A549 (cell line): ENCODE measurements around the gene UVRAG. TPM values are rescaled to one million over a fixed set of nuclear protein-coding genes. Genes with fewer than 3 reads are reported as not detected.

ENCODE experiments used
- ATAC-seq, 2 experiments: fragments of 200-7000 bp in 1 of 2; fragments of >200 bp in 1 of 2; cut with Nextera tagmentation in 1 of 2; cut with Tn5 transposase in 1 of 2; 3 replicates each; pipeline versions ENCODE4 v1.8.0 to v1.9.1; 2018 to 2020; ENCODE audit warnings: mild to moderate bottlenecking in 1 of 2, moderate library complexity in 1 of 2
- CTCF ChIA-PET: fragments of 300-600 bp; sonication (Branson Sonifier 250); formaldehyde crosslinking; extraction: SDS; loops from one replicate; lab custom pipeline; 2021; ENCODE audit warnings: antibody characterized with exemption, inconsistent platforms; lab: Yijun Ruan, JAX
- POLR2A ChIA-PET: fragments of 350-600 bp; formaldehyde crosslinking; extraction: SDS; loops from one replicate; lab custom pipeline; 2021; ENCODE audit warnings: antibody characterized with exemption, inconsistent platforms; lab: Yijun Ruan, JAX
- DNase-seq, 2 experiments: peaks; one replicate each; pipeline versions ENCODE4 v3.0.0 to v3.0.0-alpha.2; 2011 to 2016; ENCODE audit warnings: low read depth in 1 of 2, low spot score in 1 of 2
- FAIRE-seq: peaks from 2 replicates; lab custom pipeline; 2011; peaks lifted over from hg19 to GRCh38; lab: Jason Lieb, UNC
- H3K27ac ChIP-seq, 2 experiments: fragments of >200 bp; sonication (Bioruptor Twin); formaldehyde crosslinking; 3 replicates each; pipeline ENCODE4 v1.5.1; 2016 to 2017
- H3K4me1 ChIP-seq: fragments of >200 bp; sonication (Bioruptor Twin); formaldehyde crosslinking; 3 replicates; pipeline ENCODE4 v1.6.1; 2016
- H3K4me2 ChIP-seq: fragments of >200 bp; sonication (Bioruptor Twin); formaldehyde crosslinking; 3 replicates; pipeline ENCODE4 v1.6.1; 2016
- H3K4me3 ChIP-seq: fragments of >200 bp; sonication (Bioruptor Twin); formaldehyde crosslinking; 3 replicates; pipeline ENCODE4 v1.5.1; 2016
- H3K9me3 ChIP-seq: fragments of >200 bp; sonication (Bioruptor Twin); formaldehyde crosslinking; 3 replicates; pipeline ENCODE4 v1.6.1; 2016
- ATOH8 ChIP-seq: fragments of 250-450 bp; sonication (Bioruptor Pico); IDR thresholded peaks from 2 replicates; pipeline ENCODE4 v1.5.0; 2020; ENCODE audit warnings: low read depth, mild to moderate bottlenecking, moderate library complexity
- BCL3 ChIP-seq: fragments of >200 bp; sonication (Bioruptor Twin); formaldehyde crosslinking; IDR thresholded peaks from 3 replicates; pipeline ENCODE4 v1.6.1; 2016
- BHLHE40 ChIP-seq: IDR thresholded peaks from 2 replicates; pipeline ENCODE4 v1.6.1; 2012; ENCODE audit warnings: low read depth, low read length, inconsistent platforms
- CEBPB ChIP-seq, 2 experiments: fragments of >200 bp in 1 of 2; sonication (Bioruptor Twin) in 1 of 2; formaldehyde crosslinking in 1 of 2; IDR thresholded peaks; 2 replicates each; pipeline ENCODE4 v1.6.1; 2012 to 2016
- CTCF ChIP-seq: fragments of >200 bp; sonication (Bioruptor Twin); formaldehyde crosslinking; IDR thresholded peaks from 3 replicates; pipeline ENCODE4 v1.5.1; 2016
- EHMT2 ChIP-seq: fragments of 200-600 bp; sonication (generic); IDR thresholded peaks from 2 replicates; pipeline ENCODE4 v1.6.1; 2016; ENCODE audit warnings: antibody characterized with exemption, low read depth, mild to moderate bottlenecking, moderate library complexity
- EP300 ChIP-seq, 2 experiments: fragments of >200 bp; sonication (Bioruptor Twin); formaldehyde crosslinking; IDR thresholded peaks; 2 replicates in 1 of 2; 3 replicates in 1 of 2; pipeline ENCODE4 v1.6.1; 2016 to 2017
- FOSB ChIP-seq: fragments of 250-450 bp; sonication (Bioruptor Pico); IDR thresholded peaks from 2 replicates; pipeline ENCODE4 v1.5.0; 2020; ENCODE audit warnings: mild to moderate bottlenecking, moderate library complexity
- FOXS1 ChIP-seq: fragments of 250-450 bp; sonication (Bioruptor Pico); IDR thresholded peaks from 2 replicates; pipeline ENCODE4 v1.5.0; 2020; ENCODE audit warnings: mild to moderate bottlenecking, moderate library complexity
- HES2 ChIP-seq: fragments of >200 bp; sonication (Bioruptor Twin); formaldehyde crosslinking; IDR thresholded peaks from 2 replicates; pipeline ENCODE4 v1.6.1; 2016
- HOXB13 ChIP-seq: fragments of 250-450 bp; sonication (Bioruptor Pico); IDR thresholded peaks from 2 replicates; pipeline ENCODE4 v1.5.0; 2020; ENCODE audit warnings: low read depth, mild to moderate bottlenecking, moderate library complexity
- HOXB5 ChIP-seq: fragments of 250-450 bp; sonication (Bioruptor Pico); IDR thresholded peaks from 2 replicates; pipeline ENCODE4 v1.5.0; 2020; ENCODE audit warnings: mild to moderate bottlenecking, moderate library complexity
- JUN ChIP-seq, 2 experiments: fragments of >200 bp; sonication (Bioruptor Twin); formaldehyde crosslinking; IDR thresholded peaks; 2 replicates in 1 of 2; 3 replicates in 1 of 2; pipeline ENCODE4 v1.6.1; 2016 to 2017
- MAFK ChIP-seq: fragments of 450-650 bp; IDR thresholded peaks from 2 replicates; pipeline ENCODE4 v1.6.1; 2014; ENCODE audit not compliant: partially characterized antibody
- MAZ ChIP-seq: fragments of 150-350 bp; IDR thresholded peaks from 2 replicates; pipeline ENCODE4 v1.6.1; 2014; ENCODE audit warnings: antibody characterized with exemption, low read depth, low read length, borderline replicate concordance
- MYC ChIP-seq: IDR thresholded peaks from 2 replicates; pipeline ENCODE4 v1.6.1; 2012; ENCODE audit warnings: mild to moderate bottlenecking, inconsistent platforms, low read length, improper control_type of control experiment, borderline replicate concordance
- NR3C1 ChIP-seq: fragments of >200 bp; sonication (Bioruptor Twin); formaldehyde crosslinking; IDR thresholded peaks from 3 replicates; pipeline ENCODE4 v1.6.1; 2017
- RAD21 ChIP-seq, 2 experiments: fragments of >200 bp in 1 of 2; sonication (Bioruptor Twin) in 1 of 2; formaldehyde crosslinking in 1 of 2; IDR thresholded peaks in 1 of 2; conservative IDR thresholded peaks in 1 of 2; 2 replicates in 1 of 2; 3 replicates in 1 of 2; pipeline ENCODE4 v1.6.1; 2012 to 2018; ENCODE audit warnings: inconsistent platforms in 1 of 2
- RARB ChIP-seq: fragments of 250-450 bp; sonication (Bioruptor Pico); IDR thresholded peaks from 2 replicates; pipeline ENCODE4 v1.8.0; 2021; ENCODE audit warnings: mild to moderate bottlenecking, moderate library complexity
- RCOR1 ChIP-seq: fragments of 150-350 bp; IDR thresholded peaks from 2 replicates; pipeline ENCODE4 v1.6.1; 2014; ENCODE audit warnings: antibody characterized with exemption, low read length, low read depth
- RFX5 ChIP-seq: fragments of 450-650 bp; IDR thresholded peaks from 2 replicates; pipeline ENCODE4 v1.7.1; 2014; ENCODE audit warnings: antibody characterized with exemption, mild to moderate bottlenecking, moderate library complexity
- RNF2 ChIP-seq: fragments of 200-600 bp; sonication (generic); IDR thresholded peaks from 2 replicates; pipeline ENCODE4 v1.6.1; 2016; ENCODE audit warnings: low read depth, mild to moderate bottlenecking, antibody characterized with exemption, moderate library complexity, borderline replicate concordance
- SMC3 ChIP-seq: fragments of >200 bp; sonication (Bioruptor Twin); formaldehyde crosslinking; IDR thresholded peaks from 3 replicates; pipeline ENCODE4 v1.6.1; 2018; ENCODE audit warnings: inconsistent platforms
- TFCP2L1 ChIP-seq: fragments of 250-450 bp; sonication (Bioruptor Pico); IDR thresholded peaks from 2 replicates; pipeline ENCODE4 v1.5.0; 2021; ENCODE audit warnings: mild to moderate bottlenecking
- TP53 ChIP-seq: fragments of 250-450 bp; sonication (Bioruptor Pico); IDR thresholded peaks from 2 replicates; pipeline ENCODE4 v1.5.0; 2021; ENCODE audit warnings: mild to moderate bottlenecking, moderate library complexity
- ZC3H11A ChIP-seq: fragments of 450-650 bp; IDR thresholded peaks from 2 replicates; pipeline ENCODE4 v1.6.1; 2014; ENCODE audit warnings: antibody characterized with exemption, mild to moderate bottlenecking
- ZFP36 ChIP-seq: fragments of 450-650 bp; IDR thresholded peaks from 2 replicates; pipeline ENCODE4 v1.6.1; 2014; ENCODE audit warnings: borderline replicate concordance; ENCODE audit not compliant: partially characterized antibody
- ZNF302 ChIP-seq: fragments of 250-450 bp; sonication (Bioruptor Pico); IDR thresholded peaks from 2 replicates; pipeline ENCODE4 v1.9.0; 2021; ENCODE audit warnings: inconsistent platforms, mild to moderate bottlenecking, moderate library complexity
- ZSCAN20 ChIP-seq: fragments of 250-450 bp; sonication (Bioruptor Pico); IDR thresholded peaks from 2 replicates; pipeline ENCODE4 v1.8.0; 2022; ENCODE audit warnings: mild to moderate bottlenecking, moderate library complexity
- WGBS: methylation state at CpG from one replicate; pipeline ENCODE4 v1.1.6; 2017; ENCODE audit errors: missing lambda C conversion rate; 5-methylcytosine and 5-hydroxymethylcytosine counted together
- polyA plus RNA-seq, 4 experiments: library from polyadenylated mRNA; depleted of rRNA in 3 of 4; stranded (reverse); fragments of >200 nt; fragmentation: RNase III in 1 of 4; extraction: RNeasy Plus Mini Kit Qiagen cat#74134 plus additional on column Dnase treatment in 1 of 4; gene quantifications; 2 replicates in 3 of 4; 3 replicates in 1 of 4; pipeline ENCODE4 v1.2.3, GENCODE V29; 2011 to 2017

UVRAG gene
- polyA plus RNA-seq, 2 of the 4 experiments (the other 2 are of a cell fraction): 6.1 to 14.1 TPM

- Histone ChIP-seq H3K4me2 (no peak overlapping the region), H3K27ac (no peak overlapping the region), H3K9me3 (no peaks in the 10 kb centered on the region), H3K4me3 (no peak overlapping the region), H3K4me1 (no peaks in the 10 kb centered on the region)
- FAIRE-seq (no peak), ATAC-seq (no peak), DNase-seq (no peak)
- no peak for TF ChIP-seq MAFK
- no peak for TF ChIP-seq BHLHE40
- TF ChIP-seq NR3C1: no peak
- TF ChIP-seq ZFP36: no peak
- TF ChIP-seq EHMT2: no peak
- CTCF ChIA-PET: no interaction called here
- 96% methylated on average over 3 of the region's 3 CpGs for WGBS
- POLR2A ChIA-PET: no interaction called here
Measured at GRCh38 chr11:75938543-75938942, 123.5 kb downstream of the UVRAG start.

GRCh38 chr11:75939516-75939915 is 124.5 kb downstream of the UVRAG start:
- TF ChIP-seq EHMT2 (no peak), HOXB5 (no peak), ZSCAN20 (CRISPR knock-in tag) (no peak), MYC (no peak), RARB (CRISPR knock-in tag) (no peak), RCOR1 (no peak), ZC3H11A (no peak), ATOH8 (no peak), EP300 (IDR thresholded peaks at IDR 0.05) (no peak), FOSB (CRISPR knock-in tag) (no peak), CTCF (no peak)
- TF ChIP-seq, all 56 proteins: peak for 0
- Histone ChIP-seq H3K27ac (no peak overlapping the region), H3K4me2 (no peak overlapping the region), H3K4me3 (no peak overlapping the region), H3K9me3 (no peaks in the 10 kb centered on the region), H3K4me1 (no peaks in the 10 kb centered on the region)
- CTCF ChIA-PET: no interaction called here
- DNase-seq: no peak
- ATAC-seq: no peak
- 76% methylated on average over 1 of the region's 1 CpG for whole genome bisulfite sequencing
- POLR2A ChIA-PET: no interaction called here
- FAIRE-seq: no peak

- POLR2A ChIA-PET: no interaction called here
Measured at GRCh38 chr11:75939992-75940391, 125.0 kb downstream of the UVRAG start.

GRCh38 chr11:75940911-75941310 is 125.9 kb downstream of the UVRAG start:
- Histone ChIP-seq H3K4me3 (no peak overlapping the region), H3K4me2 (no peak overlapping the region), H3K4me1 (no peaks in the 10 kb centered on the region), H3K9me3 (no peaks in the 10 kb centered on the region), H3K27ac (no peak overlapping the region)
- ATAC-seq (no peak), FAIRE-seq (no peak), DNase-seq (no peak)
- CTCF ChIA-PET: interaction anchor here (1.4 kb wide), 1 partner anchor 44 kb away, joined by 4 read pairs; no protein-coding TSS in a partner anchor
- POLR2A ChIA-PET: no interaction called here
- no peak for TF ChIP-seq MAZ
- TF ChIP-seq NR3C1: no peak
- no peak for TF ChIP-seq RCOR1
- no peak for TF ChIP-seq JUN (IDR thresholded peaks at IDR 0.05)
- no peak for TF ChIP-seq HES2
- TF ChIP-seq RARB (CRISPR knock-in tag): no peak
- no peak for TF ChIP-seq RNF2
- no peak for TF ChIP-seq RFX5
- TF ChIP-seq ZNF302 (CRISPR knock-in tag): no peak
- TF ChIP-seq CEBPB (IDR thresholded peaks at IDR 0.05): no peak
- no peak for TF ChIP-seq HOXB13
- no peak for TF ChIP-seq TP53 (CRISPR knock-in tag)
- TF ChIP-seq EHMT2: no peak
- no peak for TF ChIP-seq TFCP2L1
- no peak for TF ChIP-seq BCL3

More at GRCh38 chr11:75939992-75940391, 125.0 kb downstream of the UVRAG start:
- 86% methylated on average over 1 of the region's 1 CpG for WGBS
- Histone ChIP-seq H3K4me1 (no peaks in the 10 kb centered on the region), H3K4me2 (no peak overlapping the region), H3K27ac (no peak overlapping the region), H3K9me3 (no peaks in the 10 kb centered on the region), H3K4me3 (no peak overlapping the region)
- ATAC-seq: no peak
- TF ChIP-seq CEBPB (IDR thresholded peaks at IDR 0.05) (no peak), HOXB5 (no peak), FOXS1 (CRISPR knock-in tag) (no peak), RAD21 (conservative IDR thresholded peaks at IDR 0.05 in 1 of 2, IDR thresholded peaks at IDR 0.05 in 1 of 2) (no peak), HES2 (no peak), SMC3 (no peak), MYC (no peak)
- CTCF ChIA-PET: interaction anchor here (1.4 kb wide), 1 partner anchor 43 kb away, joined by 4 read pairs; no protein-coding TSS in a partner anchor
- no peak for DNase-seq
- FAIRE-seq: no peak
